ENCODE results near the gene DDX10. TPM values are rescaled to one million over a fixed set of nuclear protein-coding genes. Genes with fewer than 3 reads are reported as not detected.

The DDX10 gene
- total and polyA plus RNA-seq, 2 of the 8 experiments (the other 6 are each of a cell fraction or from before 2014, with no cell fraction given): 49.2 to 52.2 TPM

- no peak for TF ChIP-seq KDM4A (IDR thresholded peaks at IDR 0.05; ENCODE audit: low read depth, low read length, severe bottlenecking)
- no peak for TF ChIP-seq SP2 (IDR thresholded peaks at IDR 0.05; ENCODE audit: low read length)
- no peak for TF ChIP-seq MAX (IDR thresholded peaks at IDR 0.05)
These were observed 293.7 kb downstream of the DDX10 start (continued) for GRCh38 chr11:108958368-108959104.

All from H1 (cell line).